ENCODE measurements around the gene PCDHB16.

PCDHB16 gene

DNA sequence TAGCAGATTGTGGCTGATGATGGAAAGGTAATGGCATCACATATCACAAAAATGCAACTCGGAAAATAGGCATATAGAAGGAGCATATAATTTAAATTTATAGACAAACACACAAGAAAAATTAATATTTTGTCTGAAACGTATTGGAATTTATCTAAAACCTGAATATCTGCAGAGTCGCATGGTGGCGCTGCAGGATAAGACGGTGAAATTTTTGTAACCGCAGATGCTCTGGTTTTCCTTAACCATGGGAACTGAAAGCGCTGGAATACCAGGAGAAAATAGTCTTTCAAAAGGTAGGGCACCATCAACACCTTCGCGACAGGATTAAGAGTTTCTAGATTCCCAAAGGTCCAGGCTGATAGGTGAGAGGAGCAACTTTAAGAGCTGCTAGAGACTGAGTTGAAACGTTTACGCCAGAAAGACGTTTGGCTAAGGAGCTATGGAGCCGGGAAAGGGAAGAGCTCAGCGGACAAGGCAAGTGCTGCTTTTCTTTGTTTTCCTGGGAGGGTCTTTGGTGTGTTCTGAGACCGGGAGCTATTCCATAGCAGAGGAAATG lies 52.0 kb downstream of the PCDHB16 start:
- no peak for DNase-seq (ENCODE audit: low spot score)
